Islet precursor cell (in vitro differentiated cells): Measurements from ENCODE around the gene FLOT2.
"Not testable (repeated sequence)": the region's sequence is repeated elsewhere in the genome, so short reads cannot be mapped to it uniquely, and the experiment has no call there.

Source experiments
- DNase-seq: peaks from one replicate; pipeline ENCODE4 v3.0.0-alpha.2; 2018

Gene FLOT2

GRCh38 chr17:28893248-28894183, 4.0 kb downstream of the FLOT2 start:
- not testable (repeated sequence) for DNase-seq

GRCh38 chr17:28892024-28892423, 5.5 kb downstream of the FLOT2 start:
- DNase-seq = no peak

GRCh38 chr17:28891201-28891600, 6.3 kb downstream of the FLOT2 start:
- no peak for DNase-seq

- no peak for DNase-seq
These were observed 7.5 kb downstream of the FLOT2 start for GRCh38 chr17:28889996-28890395.

- DNase-seq = no peak
These were observed 8.7 kb downstream of the FLOT2 start for GRCh38 chr17:28888832-28889231.

- no peak for DNase-seq
These were observed 9.6 kb downstream of the FLOT2 start for GRCh38 chr17:28887871-28888471.

- DNase-seq = no peak
These were observed 11.6 kb downstream of the FLOT2 start for GRCh38 chr17:28885951-28886350.

GRCh38 chr17:28885363-28885762, 12.2 kb downstream of the FLOT2 start:
- DNase-seq = no peak

- no peak for DNase-seq
These were observed 13.4 kb downstream of the FLOT2 start for GRCh38 chr17:28883967-28884702.

- no peak for DNase-seq
These were observed 15.2 kb downstream of the FLOT2 start for GRCh38 chr17:28882154-28882895.

- DNase-seq = no peak
These were observed 15.9 kb downstream of the FLOT2 start for GRCh38 chr17:28881533-28882056.

GRCh38 chr17:28880572-28880945, 17.0 kb downstream of the FLOT2 start:
- no peak for DNase-seq

- no peak for DNase-seq
These were observed 17.5 kb downstream of the FLOT2 start for GRCh38 chr17:28879886-28880571.

GRCh38 chr17:28878981-28879380, 18.6 kb downstream of the FLOT2 start:
- peak; percentile 87 for DNase-seq

GRCh38 chr17:28878158-28878910, 19.2 kb downstream of the FLOT2 start:
- no peak for DNase-seq

GRCh38 chr17:28877150-28877711, 20.3 kb downstream of the FLOT2 start:
- DNase-seq = not testable (repeated sequence)

GRCh38 chr17:28875848-28876550, 21.5 kb downstream of the FLOT2 start:
- DNase-seq = no peak

GRCh38 chr17:28874750-28875149, 22.8 kb downstream of the FLOT2 start:
- DNase-seq = no peak

GRCh38 chr17:28873839-28874238, 23.7 kb downstream of the FLOT2 start:
- DNase-seq = no peak

- DNase-seq = no peak
These were observed 26.4 kb downstream of the FLOT2 start for GRCh38 chr17:28871056-28871579.
